Measurements from ENCODE around the gene CEP112.

CEP112 gene

DNA sequence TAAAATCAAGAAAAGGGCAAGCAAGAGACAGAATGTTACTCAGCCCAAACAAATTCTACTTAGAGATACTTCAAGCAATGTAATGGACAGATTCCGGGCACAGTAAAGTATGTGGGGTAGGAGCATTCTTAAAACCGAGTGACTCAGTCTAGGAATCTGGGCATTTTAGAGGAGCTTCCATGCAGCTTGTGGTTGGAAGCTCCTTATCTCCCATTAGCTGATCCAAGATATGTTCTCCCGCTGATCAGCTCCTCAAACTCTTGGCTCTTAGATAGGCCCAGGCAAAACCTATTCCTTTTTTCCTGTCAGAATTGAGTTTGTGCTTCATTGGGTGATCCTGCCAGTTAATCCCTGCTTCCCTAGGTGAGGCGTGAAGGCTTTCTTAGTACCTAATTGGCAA is 303.3 kb downstream of the CEP112 start:
- H3K4me3 ChIP-seq (ENCODE audit: low read depth, low read length): no peak overlapping the region
- TF ChIP-seq POLR2A (IDR thresholded peaks at IDR 0.05; ENCODE audit: extremely low read depth, insufficient read length) (no peak), MYC (IDR thresholded peaks at IDR 0.05; ENCODE audit: low read depth, low read length) (no peak)
- TF ChIP-seq, protein P1, sequence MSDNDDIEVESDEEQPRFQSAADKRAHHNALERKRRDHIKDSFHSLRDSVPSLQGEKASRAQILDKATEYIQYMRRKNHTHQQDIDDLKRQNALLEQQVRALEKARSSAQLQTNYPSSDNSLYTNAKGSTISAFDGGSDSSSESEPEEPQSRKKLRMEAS (IDR thresholded peaks at IDR 0.05; ENCODE audit: low read depth, low read length): no peak
- TF ChIP-seq, protein P2, sequence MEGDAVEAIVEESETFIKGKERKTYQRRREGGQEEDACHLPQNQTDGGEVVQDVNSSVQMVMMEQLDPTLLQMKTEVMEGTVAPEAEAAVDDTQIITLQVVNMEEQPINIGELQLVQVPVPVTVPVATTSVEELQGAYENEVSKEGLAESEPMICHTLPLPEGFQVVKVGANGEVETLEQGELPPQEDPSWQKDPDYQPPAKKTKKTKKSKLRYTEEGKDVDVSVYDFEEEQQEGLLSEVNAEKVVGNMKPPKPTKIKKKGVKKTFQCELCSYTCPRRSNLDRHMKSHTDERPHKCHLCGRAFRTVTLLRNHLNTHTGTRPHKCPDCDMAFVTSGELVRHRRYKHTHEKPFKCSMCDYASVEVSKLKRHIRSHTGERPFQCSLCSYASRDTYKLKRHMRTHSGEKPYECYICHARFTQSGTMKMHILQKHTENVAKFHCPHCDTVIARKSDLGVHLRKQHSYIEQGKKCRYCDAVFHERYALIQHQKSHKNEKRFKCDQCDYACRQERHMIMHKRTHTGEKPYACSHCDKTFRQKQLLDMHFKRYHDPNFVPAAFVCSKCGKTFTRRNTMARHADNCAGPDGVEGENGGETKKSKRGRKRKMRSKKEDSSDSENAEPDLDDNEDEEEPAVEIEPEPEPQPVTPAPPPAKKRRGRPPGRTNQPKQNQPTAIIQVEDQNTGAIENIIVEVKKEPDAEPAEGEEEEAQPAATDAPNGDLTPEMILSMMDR (IDR thresholded peaks at IDR 0.05; ENCODE audit: low read depth, low read length): no peak
- no peak for DNase-seq (ENCODE audit: low read depth)

DNA sequence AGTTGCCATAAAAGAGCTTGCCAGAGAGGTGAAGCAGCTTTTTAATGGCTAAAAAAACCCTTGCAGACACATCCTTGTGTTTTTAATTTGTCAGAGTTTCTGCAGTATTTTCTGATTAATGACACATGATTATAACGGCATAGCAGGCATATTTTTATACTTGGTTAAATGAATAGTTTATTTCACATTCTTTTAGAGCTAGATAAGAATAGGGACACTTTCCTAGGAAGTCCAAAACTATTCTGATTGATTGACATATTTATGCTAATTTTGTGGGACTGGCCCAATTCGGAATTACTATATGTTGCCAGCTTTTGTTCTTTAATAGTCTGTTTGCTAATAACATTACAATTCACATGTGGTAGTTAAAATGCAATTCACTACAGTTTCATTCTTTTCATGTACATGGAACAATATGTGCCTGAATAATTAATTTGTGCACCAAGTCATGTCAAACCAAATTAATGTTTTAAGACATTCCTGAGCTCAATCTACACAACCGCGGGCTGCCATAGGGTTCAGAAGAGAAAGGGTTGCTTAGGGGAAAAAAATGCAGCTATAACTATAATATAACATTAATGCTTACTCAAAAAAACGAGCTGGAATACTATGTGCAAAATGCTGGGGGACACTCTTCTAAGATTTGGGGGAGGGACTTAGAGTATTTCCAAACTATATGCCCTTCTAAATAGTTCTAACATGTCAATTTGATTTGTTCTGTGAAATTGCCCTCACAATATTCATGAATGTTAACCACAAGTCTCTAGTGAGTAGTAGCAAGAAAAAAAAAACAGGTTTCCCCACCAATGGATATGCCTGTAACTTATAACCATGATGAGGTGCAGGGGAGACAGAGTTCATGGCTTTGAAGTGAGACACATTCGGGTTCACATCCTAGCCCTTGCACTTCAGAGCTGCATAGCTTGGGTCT is 305.4 kb downstream of the CEP112 start:
- no peak overlapping the region for H3K4me3 ChIP-seq (ENCODE audit: low read depth, low read length)
- DNase-seq (ENCODE audit: low read depth): no peak

DNA sequence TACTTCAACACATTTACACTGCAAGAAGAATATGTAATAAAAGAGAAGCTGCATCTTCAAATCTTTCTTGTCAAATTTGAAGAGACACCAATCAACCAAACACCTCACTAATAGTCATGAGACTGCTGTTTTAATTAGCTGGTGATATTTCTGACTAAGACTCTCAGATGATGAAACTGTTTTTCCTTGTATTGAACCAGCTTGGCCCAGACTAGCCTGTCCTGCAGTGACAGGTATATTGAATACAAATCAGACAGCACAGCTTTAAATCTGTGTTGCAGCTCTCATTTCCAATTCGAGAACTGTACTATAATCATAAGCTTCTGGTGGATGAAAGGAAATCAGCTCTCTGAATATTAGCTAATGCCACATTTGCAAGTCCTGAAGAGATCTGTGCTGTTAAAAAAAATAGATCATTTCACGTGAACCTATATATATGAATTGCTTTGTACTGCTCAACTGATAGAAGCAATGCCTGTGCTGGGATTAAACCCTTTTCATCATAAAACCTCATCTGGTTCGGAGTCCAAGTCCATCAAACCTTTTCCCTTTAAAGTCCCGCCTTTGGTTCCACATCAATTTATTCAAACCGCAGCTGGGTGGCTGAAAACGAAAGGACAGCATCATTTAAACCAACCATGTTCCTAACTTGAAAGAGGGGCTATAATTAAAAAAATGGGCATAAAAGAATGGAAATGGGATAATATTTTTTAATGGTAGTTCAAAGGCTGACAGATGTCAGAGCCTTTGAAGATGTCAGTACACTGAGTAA is 306.2 kb downstream of the CEP112 start:
- TF ChIP-seq, protein P1 (IDR thresholded peaks at IDR 0.05; ENCODE audit: low read depth, low read length): no peak
- TF ChIP-seq POLR2A (IDR thresholded peaks at IDR 0.05; ENCODE audit: extremely low read depth, insufficient read length): no peak
- no peak for TF ChIP-seq MYC (IDR thresholded peaks at IDR 0.05; ENCODE audit: low read depth, low read length)
- TF ChIP-seq, protein P2 (IDR thresholded peaks at IDR 0.05; ENCODE audit: low read depth, low read length): no peak
- no peak for DNase-seq (ENCODE audit: low read depth)
- H3K4me3 ChIP-seq (ENCODE audit: low read depth, low read length): no peak overlapping the region

More for the DNA sequence above, 305.4 kb downstream of the CEP112 start:
- TF ChIP-seq POLR2A (IDR thresholded peaks at IDR 0.05; ENCODE audit: extremely low read depth, insufficient read length): no peak
- TF ChIP-seq, protein P1 (IDR thresholded peaks at IDR 0.05; ENCODE audit: low read depth, low read length): no peak
- TF ChIP-seq MYC (IDR thresholded peaks at IDR 0.05; ENCODE audit: low read depth, low read length): no peak
- TF ChIP-seq, protein P2 (IDR thresholded peaks at IDR 0.05; ENCODE audit: low read depth, low read length): no peak

DNA sequence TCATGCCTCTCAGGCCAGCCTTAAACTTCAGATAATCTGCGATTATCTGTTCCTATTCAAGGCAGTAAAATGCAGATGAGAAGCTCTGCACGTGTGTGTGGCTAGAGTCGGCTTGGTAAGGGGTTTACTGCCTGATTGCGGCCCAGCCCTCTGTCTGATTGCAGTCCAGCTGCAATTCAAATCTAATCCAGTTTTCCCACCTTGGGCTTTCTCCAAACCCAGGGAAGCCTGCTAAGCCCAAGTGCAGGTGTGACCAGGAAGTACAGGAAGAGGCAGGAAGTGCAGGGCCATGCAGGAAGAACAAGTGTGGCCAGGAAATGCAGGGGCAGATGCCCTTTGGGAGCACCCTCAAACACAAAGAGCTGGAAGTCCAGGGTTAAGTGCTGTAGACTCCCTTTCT is 314.9 kb downstream of the CEP112 start:
- no peak overlapping the region for H3K4me3 ChIP-seq (ENCODE audit: low read depth, low read length)
- DNase-seq (ENCODE audit: low read depth): no peak
- TF ChIP-seq, protein P2 (IDR thresholded peaks at IDR 0.05; ENCODE audit: low read depth, low read length): no peak
- TF ChIP-seq MYC (IDR thresholded peaks at IDR 0.05; ENCODE audit: low read depth, low read length): no peak
- TF ChIP-seq, protein P1 (IDR thresholded peaks at IDR 0.05; ENCODE audit: low read depth, low read length): no peak
- TF ChIP-seq POLR2A (IDR thresholded peaks at IDR 0.05; ENCODE audit: extremely low read depth, insufficient read length): no peak

DNA sequence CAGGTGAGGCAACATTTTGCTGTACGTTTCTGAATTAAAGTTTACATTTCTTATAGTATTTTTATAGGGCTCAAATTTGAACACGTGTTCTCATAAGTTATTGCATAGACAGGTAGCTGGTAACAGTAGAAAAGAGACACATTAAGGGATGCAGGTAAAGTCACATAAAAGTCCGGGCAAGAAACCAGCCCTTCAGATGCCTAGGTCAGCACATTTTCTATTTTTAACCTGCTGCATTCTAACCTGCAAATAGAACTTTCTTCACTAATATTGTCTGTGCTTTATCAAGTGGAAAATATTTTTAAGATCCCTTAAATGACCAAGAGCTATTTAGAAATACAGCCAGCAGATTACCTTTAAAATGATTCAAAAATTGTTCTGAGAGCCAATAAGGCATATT is 323.1 kb downstream of the CEP112 start:
- H3K4me3 ChIP-seq (ENCODE audit: low read depth, low read length): no peak overlapping the region
- no peak for DNase-seq (ENCODE audit: low read depth)
- TF ChIP-seq POLR2A (IDR thresholded peaks at IDR 0.05; ENCODE audit: extremely low read depth, insufficient read length) (no peak), MYC (IDR thresholded peaks at IDR 0.05; ENCODE audit: low read depth, low read length) (no peak)
- TF ChIP-seq, protein P1 (IDR thresholded peaks at IDR 0.05; ENCODE audit: low read depth, low read length): no peak
- TF ChIP-seq, protein P2 (IDR thresholded peaks at IDR 0.05; ENCODE audit: low read depth, low read length): no peak

All from NB4 (cell line).